ENCODE results near the gene FSIP1. TPM values are rescaled to one million over a fixed set of nuclear protein-coding genes. Genes with fewer than 3 reads are reported as not detected.

The FSIP1 gene
- total RNA-seq, 1 experiment from 2014 or later: 1.3 TPM

- no peaks in the 10 kb centered on the region for H3K27me3 ChIP-seq (replicated peaks; ENCODE audit: control insufficient read depth, insufficient read depth, low read length)
- no peaks in the 10 kb centered on the region for H3K9me3 Mint-ChIP-seq (ENCODE audit: unreplicated experiment)
- no peak for TF ChIP-seq CTCF (IDR thresholded peaks at IDR 0.05; ENCODE audit: insufficient read depth in 1 of 2, low read depth in 1 of 2, low read length in 1 of 2, severe bottlenecking in 1 of 2, unreplicated experiment in 1 of 2)
- H3K27ac Mint-ChIP-seq (ENCODE audit: unreplicated experiment): no peak overlapping the region
- H3K4me3 ChIP-seq (ENCODE audit: low read depth, low read length): no peak overlapping the region
- H3K4me1 ChIP-seq: 0 out of 2 replicates have a peak, but pooled peaks cover 4% of the 10 kb centered on the region
- CTCF ChIA-PET: no interaction called here
- no peak overlapping the region for H3K4me3 Mint-ChIP-seq (ENCODE audit: unreplicated experiment)
- POLR2A ChIA-PET: no interaction called here
- intact Hi-C loops (cut with micrococcal nuclease; ENCODE audit: unreplicated experiment): no loop called here
- BruUV-seq (replicated peaks): no TSS peak
- no peaks in the 10 kb centered on the region for H3K36me3 Mint-ChIP-seq (ENCODE audit: insufficient read depth, unreplicated experiment)
- H3K27me3 Mint-ChIP-seq (ENCODE audit: insufficient read depth, unreplicated experiment): no peaks in the 10 kb centered on the region
- no peaks in the 10 kb centered on the region for H3K9me3 ChIP-seq
- no peaks in the 10 kb centered on the region for H3K36me3 ChIP-seq (ENCODE audit: control insufficient read depth, insufficient read depth, low read length)
- DNase-seq: no peak
- peaks cover 12% of the 10 kb centered on the region for H3K4me1 Mint-ChIP-seq (ENCODE audit: low read depth, unreplicated experiment)
Observed at GRCh38 chr15:39627451-39628143, 155.0 kb downstream of the FSIP1 start.

GRCh38 chr15:39625856-39626255 is 156.8 kb downstream of the FSIP1 start:
- H3K4me1 ChIP-seq: 0 out of 2 replicates have a peak, but pooled peaks cover 4% of the 10 kb centered on the region
- ChIA-PET POLR2A (no interaction called here), CTCF (no interaction called here)
- H3K9me3 Mint-ChIP-seq (ENCODE audit: unreplicated experiment): no peaks in the 10 kb centered on the region
- no peak overlapping the region for H3K4me3 Mint-ChIP-seq (ENCODE audit: unreplicated experiment)
- H3K27ac Mint-ChIP-seq (ENCODE audit: unreplicated experiment): no peak overlapping the region
- DNase-seq: no peak
- BruUV-seq (replicated peaks): no TSS peak
- H3K4me1 Mint-ChIP-seq (ENCODE audit: low read depth, unreplicated experiment): peaks cover 12% of the 10 kb centered on the region
- H3K4me3 ChIP-seq (ENCODE audit: low read depth, low read length): no peak overlapping the region
- H3K36me3 Mint-ChIP-seq (ENCODE audit: insufficient read depth, unreplicated experiment): no peaks in the 10 kb centered on the region
- intact Hi-C loops (cut with micrococcal nuclease; ENCODE audit: unreplicated experiment): no loop called here
- H3K9me3 ChIP-seq: no peaks in the 10 kb centered on the region
- H3K36me3 ChIP-seq (ENCODE audit: control insufficient read depth, insufficient read depth, low read length): no peaks in the 10 kb centered on the region
- H3K27me3 Mint-ChIP-seq (ENCODE audit: insufficient read depth, unreplicated experiment): no peaks in the 10 kb centered on the region
- H3K27me3 ChIP-seq (replicated peaks; ENCODE audit: control insufficient read depth, insufficient read depth, low read length): no peaks in the 10 kb centered on the region
- TF ChIP-seq CTCF (IDR thresholded peaks at IDR 0.05; ENCODE audit: insufficient read depth in 1 of 2, low read depth in 1 of 2, low read length in 1 of 2, severe bottlenecking in 1 of 2, unreplicated experiment in 1 of 2): no peak

- H3K27me3 ChIP-seq (replicated peaks; ENCODE audit: control insufficient read depth, insufficient read depth, low read length): no peaks in the 10 kb centered on the region
- H3K36me3 Mint-ChIP-seq (ENCODE audit: insufficient read depth, unreplicated experiment): no peaks in the 10 kb centered on the region
- POLR2A ChIA-PET: no interaction called here
- H3K4me3 ChIP-seq (ENCODE audit: low read depth, low read length): no peak overlapping the region
- 0 out of 2 replicates have a peak, but pooled peaks cover 4% of the 10 kb centered on the region for H3K4me1 ChIP-seq
- CTCF ChIA-PET: no interaction called here
- peaks cover 12% of the 10 kb centered on the region for H3K4me1 Mint-ChIP-seq (ENCODE audit: low read depth, unreplicated experiment)
- intact Hi-C loops (cut with micrococcal nuclease; ENCODE audit: unreplicated experiment): no loop called here
- no peaks in the 10 kb centered on the region for H3K27me3 Mint-ChIP-seq (ENCODE audit: insufficient read depth, unreplicated experiment)
- H3K4me3 Mint-ChIP-seq (ENCODE audit: unreplicated experiment): no peak overlapping the region
- no peaks in the 10 kb centered on the region for H3K36me3 ChIP-seq (ENCODE audit: control insufficient read depth, insufficient read depth, low read length)
- no peaks in the 10 kb centered on the region for H3K9me3 Mint-ChIP-seq (ENCODE audit: unreplicated experiment)
- H3K27ac Mint-ChIP-seq (ENCODE audit: unreplicated experiment): no peak overlapping the region
- TF ChIP-seq CTCF (IDR thresholded peaks at IDR 0.05; ENCODE audit: insufficient read depth in 1 of 2, low read depth in 1 of 2, low read length in 1 of 2, severe bottlenecking in 1 of 2, unreplicated experiment in 1 of 2): no peak
- no peak for DNase-seq
- H3K9me3 ChIP-seq: no peaks in the 10 kb centered on the region
- BruUV-seq (replicated peaks): no TSS peak
Observed at GRCh38 chr15:39625451-39625850, 157.2 kb downstream of the FSIP1 start.

All from Caco-2 (cell line).